ENCODE data around the gene PTPRD. TPM values are rescaled to one million over a fixed set of nuclear protein-coding genes. Genes with fewer than 3 reads are reported as not detected.

Gene PTPRD
- total RNA-seq, 3 donors from 2014 or later, result 2.9 to 5.4 (median 3.6) TPM

DNA sequence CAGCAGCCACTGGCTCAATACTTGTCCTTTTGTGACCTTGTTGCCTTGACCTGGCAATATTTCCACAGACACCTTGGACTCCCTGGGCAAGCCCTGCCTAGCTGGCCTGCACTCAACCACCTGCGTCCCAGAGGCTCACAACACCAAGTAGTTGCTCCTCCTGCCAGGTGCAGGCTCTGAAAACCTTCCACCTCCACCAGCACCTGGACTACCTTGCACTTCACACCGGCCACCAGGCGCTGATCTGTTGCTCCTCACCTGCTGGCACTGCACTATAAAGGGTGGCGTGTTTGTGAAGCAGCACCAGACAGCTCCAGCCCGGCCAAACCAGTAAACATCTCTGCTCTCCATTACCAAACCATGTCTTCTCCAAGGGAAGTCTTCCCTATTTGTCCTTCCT lies 997.7 kb downstream of the PTPRD start:
- no peak overlapping the region for H3K27ac ChIP-seq
- no peaks in the 10 kb centered on the region for H3K9me3 ChIP-seq
- intact Hi-C loops (cut with DNase I; ENCODE audit: low total_unique reads), result loop anchor here (5.0 kb wide), 1 partner anchor 87 kb away; no protein-coding TSS in a partner anchor
- TF ChIP-seq POLR2AphosphoS5 (IDR thresholded peaks at IDR 0.05) (no peak), CTCF (IDR thresholded peaks at IDR 0.05) (no peak), POLR2A (IDR thresholded peaks at IDR 0.05) (no peak)
- H3K4me1 ChIP-seq, result no peaks in the 10 kb centered on the region
- no peak overlapping the region for H3K4me3 ChIP-seq
- no peaks in the 10 kb centered on the region for H3K36me3 ChIP-seq
- no peaks in the 10 kb centered on the region for H3K27me3 ChIP-seq
- peak in 1 of 2 donors; percentile 50 for DNase-seq (ENCODE audit: low spot score in 2 of 2)

GRCh38 chr9:9614607-9615006 lies 998.2 kb downstream of the PTPRD start:
- no peaks in the 10 kb centered on the region for H3K4me1 ChIP-seq
- H3K27me3 ChIP-seq, result no peaks in the 10 kb centered on the region
- H3K27ac ChIP-seq, result no peak overlapping the region
- H3K36me3 ChIP-seq, result no peaks in the 10 kb centered on the region
- no peak for DNase-seq (ENCODE audit: low spot score in 2 of 2)
- no peak overlapping the region for H3K4me3 ChIP-seq
- intact Hi-C loops (cut with DNase I; ENCODE audit: low total_unique reads), result loop anchor here (5.0 kb wide), 1 partner anchor 88 kb away; no protein-coding TSS in a partner anchor
- TF ChIP-seq POLR2A (IDR thresholded peaks at IDR 0.05) (no peak), CTCF (IDR thresholded peaks at IDR 0.05) (no peak), POLR2AphosphoS5 (IDR thresholded peaks at IDR 0.05) (no peak)
- no peaks in the 10 kb centered on the region for H3K9me3 ChIP-seq

GRCh38 chr9:9612755-9613154 lies 1000.0 kb downstream of the PTPRD start:
- Histone ChIP-seq H3K27ac (no peak overlapping the region), H3K9me3 (no peaks in the 10 kb centered on the region), H3K4me1 (no peaks in the 10 kb centered on the region), H3K4me3 (no peak overlapping the region), H3K27me3 (no peaks in the 10 kb centered on the region), H3K36me3 (no peaks in the 10 kb centered on the region)
- no peak for TF ChIP-seq POLR2A (IDR thresholded peaks at IDR 0.05)
- TF ChIP-seq CTCF (IDR thresholded peaks at IDR 0.05), result no peak
- no peak for TF ChIP-seq POLR2AphosphoS5 (IDR thresholded peaks at IDR 0.05)
- intact Hi-C loops (cut with DNase I; ENCODE audit: low total_unique reads), result no loop called here
- DNase-seq (ENCODE audit: low spot score in 2 of 2), result no peak

- intact Hi-C loops (cut with DNase I; ENCODE audit: low total_unique reads), result no loop called here
- Histone ChIP-seq H3K4me1 (no peaks in the 10 kb centered on the region), H3K27ac (no peak overlapping the region), H3K36me3 (no peaks in the 10 kb centered on the region), H3K27me3 (no peaks in the 10 kb centered on the region), H3K9me3 (no peaks in the 10 kb centered on the region), H3K4me3 (no peak overlapping the region)
- DNase-seq (ENCODE audit: low spot score in 2 of 2), result no peak
- TF ChIP-seq POLR2AphosphoS5 (IDR thresholded peaks at IDR 0.05) (no peak), CTCF (IDR thresholded peaks at IDR 0.05) (no peak), POLR2A (IDR thresholded peaks at IDR 0.05) (no peak)
Observed at GRCh38 chr9:9612270-9612669, 1000.5 kb downstream of the PTPRD start.

DNA sequence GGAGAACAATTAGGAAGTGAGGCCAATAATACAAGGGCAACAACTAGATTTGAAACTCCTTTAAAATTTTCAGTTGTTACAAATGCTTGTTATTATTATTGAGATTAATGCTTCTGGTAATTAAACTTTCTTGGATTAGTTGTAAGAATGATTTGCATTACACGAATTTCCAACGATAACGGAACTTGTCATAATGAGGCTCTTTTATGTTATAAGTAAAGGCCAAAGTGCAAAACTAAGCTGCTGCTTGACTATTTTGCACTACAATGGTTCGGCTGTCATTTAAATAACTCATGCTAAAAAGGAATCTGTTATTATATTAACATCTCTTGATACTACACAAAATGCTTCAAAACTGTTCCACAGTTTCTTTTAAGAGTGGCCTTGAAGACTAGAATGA lies 1007.1 kb downstream of the PTPRD start:
- no peak overlapping the region for H3K4me3 ChIP-seq
- H3K27ac ChIP-seq, result no peak overlapping the region
- intact Hi-C loops (cut with DNase I; ENCODE audit: low total_unique reads), result no loop called here
- no peaks in the 10 kb centered on the region for H3K4me1 ChIP-seq
- no peaks in the 10 kb centered on the region for H3K27me3 ChIP-seq
- H3K36me3 ChIP-seq, result no peaks in the 10 kb centered on the region
- no peak for DNase-seq (ENCODE audit: low spot score in 2 of 2)
- H3K9me3 ChIP-seq, result no peaks in the 10 kb centered on the region
- no peak for TF ChIP-seq POLR2A (IDR thresholded peaks at IDR 0.05)
- TF ChIP-seq CTCF (IDR thresholded peaks at IDR 0.05), result no peak
